T follicular helper cell (primary cell): ENCODE results near the gene EFEMP2.
A peak's percentile ranks its signal among the peaks of the same experiment; 100 is the strongest.

ENCODE experiments used
- DNase-seq: peaks from one replicate; pipeline ENCODE4 v3.0.0-alpha.2; 2020; ENCODE audit warnings: low read depth

The EFEMP2 gene

DNA sequence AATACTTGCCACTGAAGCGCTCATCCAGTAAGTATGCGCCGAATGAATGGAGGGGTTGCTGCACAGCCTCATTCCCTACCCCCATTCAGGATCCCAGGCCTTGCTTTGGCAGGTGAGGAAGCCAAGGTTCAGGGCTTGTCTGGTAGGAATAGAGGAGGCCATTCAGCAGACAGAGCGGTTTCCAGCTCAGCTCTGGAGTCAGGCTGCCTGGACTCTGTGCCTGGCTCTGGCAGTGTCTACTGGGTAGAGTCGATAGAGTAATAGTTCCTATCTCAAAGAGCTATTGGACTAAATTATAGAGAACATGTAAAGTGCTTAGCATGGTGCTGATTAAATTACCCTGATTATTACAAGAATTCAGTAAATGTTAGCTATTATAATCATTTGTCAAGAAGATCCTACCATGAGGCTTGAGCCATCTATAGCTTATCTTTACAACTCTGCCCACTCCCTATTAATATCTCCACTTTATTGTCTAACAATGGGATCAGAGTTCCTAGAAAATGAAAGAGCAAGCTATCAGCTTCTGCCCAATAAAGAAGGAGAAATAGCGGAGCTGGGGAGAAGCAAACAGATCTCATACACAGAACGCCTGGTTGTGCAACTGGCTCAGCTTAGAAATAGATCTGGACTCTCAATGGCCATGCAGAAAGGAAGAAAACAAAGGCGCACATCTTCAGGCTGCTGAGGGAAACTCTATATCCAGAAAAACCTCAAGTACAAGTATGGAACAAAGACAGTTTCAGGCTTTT, 45.4 kb downstream of the EFEMP2 start:
- DNase-seq, result no peak

DNA sequence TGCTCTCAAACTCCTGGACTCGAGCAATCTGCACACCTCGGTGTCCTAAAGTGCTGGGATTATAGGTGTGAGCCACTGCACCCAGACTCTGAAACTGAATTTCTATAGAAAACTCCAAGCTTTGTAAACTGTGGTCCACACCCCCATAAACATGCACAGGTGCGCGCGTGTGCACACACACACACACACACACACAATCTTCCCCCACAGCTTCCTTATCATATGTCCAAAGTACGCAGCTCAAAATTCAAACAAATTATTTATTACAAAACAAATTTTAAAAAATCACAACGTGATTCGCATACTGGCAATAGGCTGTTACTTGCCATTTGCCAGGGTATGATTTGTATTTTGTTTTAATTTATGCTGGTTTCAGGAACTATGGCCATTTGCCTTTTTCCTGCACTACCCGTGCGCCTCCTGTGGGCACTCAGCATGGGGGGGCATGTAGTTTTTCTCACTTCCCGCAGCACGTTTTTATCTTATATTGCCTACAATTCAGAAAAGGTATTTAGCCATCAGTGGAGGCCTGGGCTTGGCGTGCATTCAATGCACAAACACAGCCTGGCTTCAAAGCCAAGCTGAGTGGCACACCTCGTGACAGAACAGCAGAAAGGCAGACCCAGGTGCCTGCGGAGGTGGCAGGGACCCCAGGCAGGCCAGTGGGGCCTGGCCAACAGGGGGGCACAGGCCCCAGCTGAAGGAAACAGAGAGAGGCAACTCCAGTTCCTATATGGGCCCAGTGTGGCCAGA, 49.6 kb downstream of the EFEMP2 start:
- DNase-seq, result no peak

DNA sequence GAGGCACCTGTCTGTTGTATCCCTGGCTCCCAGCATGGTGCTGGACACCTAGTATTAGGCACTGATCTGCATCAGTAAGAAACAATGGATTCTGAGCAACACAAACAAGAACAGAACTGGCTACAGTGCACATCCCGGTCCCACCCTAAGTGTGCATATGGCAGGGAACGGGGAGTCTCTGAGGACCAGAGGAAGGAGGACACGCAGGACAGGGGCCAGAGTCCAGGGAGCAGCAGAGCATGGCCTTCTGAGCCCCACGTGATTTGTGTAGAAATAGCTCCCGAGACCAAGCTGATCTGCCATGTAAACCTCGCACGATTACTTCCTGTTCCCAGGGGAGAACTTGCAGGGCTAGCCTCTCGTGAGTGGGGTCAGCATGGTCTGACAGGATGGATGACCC, 51.5 kb downstream of the EFEMP2 start:
- DNase-seq, result no peak

DNA sequence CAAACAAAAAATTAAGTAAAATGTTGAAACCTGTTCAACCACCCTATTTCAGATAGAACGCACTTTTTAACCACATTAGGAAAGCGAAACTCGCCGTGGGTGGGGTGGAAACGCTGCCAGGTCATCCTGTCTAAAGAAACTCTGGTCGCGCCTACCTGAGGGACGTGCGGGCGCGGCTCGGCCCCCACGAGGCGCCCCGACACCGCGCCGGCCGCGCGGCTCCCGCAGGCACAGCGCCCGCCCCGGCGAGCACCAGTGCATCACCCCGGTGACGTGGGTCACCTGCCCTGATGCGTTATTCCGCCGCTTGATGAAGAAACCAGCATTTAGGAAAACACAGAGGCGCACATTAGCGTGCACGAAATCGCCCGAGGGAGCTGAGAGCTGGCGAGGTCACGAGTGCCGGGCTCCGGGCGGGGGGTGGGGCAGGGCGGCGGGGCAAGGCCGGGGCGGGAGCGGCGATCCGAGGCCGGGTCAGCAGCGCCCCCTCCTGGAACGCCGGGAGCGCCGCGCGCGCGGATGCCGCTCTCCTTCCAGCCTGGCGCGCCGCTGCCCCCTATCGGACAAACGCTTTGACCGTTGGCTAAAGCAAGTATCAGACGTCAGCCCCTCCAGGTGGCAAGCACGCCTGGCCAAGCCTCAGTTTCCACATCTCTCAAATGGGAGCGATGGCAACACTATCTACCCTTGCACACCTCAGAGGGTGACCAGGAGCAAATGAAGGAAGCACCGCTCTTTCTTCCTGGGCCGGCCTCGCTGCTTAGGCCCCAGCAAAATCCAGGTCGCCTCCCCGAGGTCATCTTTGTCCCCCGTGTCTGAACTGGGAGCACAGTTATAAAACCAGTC, 54.5 kb downstream of the EFEMP2 start:
- peak; percentile 90 for DNase-seq

DNA sequence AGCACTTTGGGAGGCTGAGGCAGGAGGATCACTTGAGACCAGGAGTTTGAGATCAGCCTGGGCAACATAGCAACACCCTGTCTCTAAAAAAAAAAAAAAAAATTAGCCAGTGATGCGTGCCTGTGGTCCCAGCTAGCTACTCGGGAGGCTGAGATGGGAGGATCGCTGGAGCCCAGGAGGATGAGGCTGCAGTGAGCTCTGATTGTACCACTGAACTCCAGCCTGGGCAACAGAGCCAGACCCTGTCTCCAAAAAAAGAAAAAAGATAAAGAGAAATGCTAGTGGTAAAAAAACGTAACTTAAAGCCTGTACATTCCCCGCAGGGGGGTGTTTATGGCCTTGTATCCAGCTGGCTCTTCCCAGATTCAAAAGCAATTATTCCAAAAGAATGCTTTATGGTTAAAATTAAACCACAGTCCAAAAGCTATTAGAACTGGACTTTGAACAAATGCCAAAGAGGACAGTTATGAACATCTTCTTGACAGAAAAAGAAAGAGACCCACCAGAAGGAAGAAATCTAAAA, 55.2 kb downstream of the EFEMP2 start:
- no peak for DNase-seq

DNA sequence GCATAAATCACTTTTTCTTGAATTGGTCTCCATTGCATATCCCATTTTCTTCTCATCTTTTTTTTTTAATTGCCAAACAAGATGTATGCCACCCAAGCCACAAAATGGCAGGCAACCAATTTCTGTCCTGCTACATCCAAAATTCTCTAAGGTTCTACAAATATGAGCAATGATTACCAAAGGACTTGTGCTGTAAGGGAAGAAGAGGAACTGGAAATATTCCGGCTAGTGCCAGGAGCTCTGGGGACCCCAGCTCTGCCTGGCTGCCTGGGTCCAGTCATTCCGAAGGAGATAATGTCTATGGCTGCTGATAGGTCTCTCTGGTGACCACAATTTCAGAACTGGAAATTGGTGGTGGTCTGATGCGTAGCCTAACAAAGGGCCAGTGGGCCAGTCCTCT, 55.9 kb downstream of the EFEMP2 start:
- no peak for DNase-seq
